H9 (cell line): ENCODE measurements around the gene SEL1L. TPM values are rescaled to one million over a fixed set of nuclear protein-coding genes. Genes with fewer than 3 reads are reported as not detected.

Experiments used
- DNase-seq: peaks from one replicate; pipeline ENCODE4 v3.0.0-alpha.2; 2017
- H2AFZ ChIP-seq: one replicate; pipeline ENCODE4 v1.6.1; 2013; ENCODE audit warnings: mild to moderate bottlenecking, low read length, control low read depth, moderate library complexity
- H2AK5ac ChIP-seq: 2 replicates; pipeline ENCODE4 v1.6.1; 2013; ENCODE audit warnings: low read length, control low read depth, mixed read lengths; ENCODE audit not compliant: insufficient read length
- H2BK120ac ChIP-seq: one replicate; pipeline ENCODE4 v1.6.1; 2013; ENCODE audit warnings: low read depth, mild to moderate bottlenecking, low read length, control low read depth, inconsistent platforms; ENCODE audit not compliant: poor library complexity, severe bottlenecking
- H2BK12ac ChIP-seq: 2 replicates; pipeline ENCODE4 v1.6.1; 2013; ENCODE audit warnings: low read length, control low read depth, mixed read lengths, low read depth; ENCODE audit not compliant: insufficient read length
- H2BK15ac ChIP-seq: 2 replicates; pipeline ENCODE4 v1.6.1; 2013; ENCODE audit warnings: low read depth, low read length, control low read depth
- H2BK20ac ChIP-seq: one replicate; pipeline ENCODE4 v1.6.1; 2013; ENCODE audit warnings: low read depth, mild to moderate bottlenecking, low read length, control low read depth, inconsistent platforms; ENCODE audit not compliant: poor library complexity, severe bottlenecking
- H2BK5ac ChIP-seq: 2 replicates; pipeline ENCODE4 v1.6.1; 2013; ENCODE audit warnings: low read length, control low read depth, mixed read lengths; ENCODE audit not compliant: insufficient read length
- H3K14ac ChIP-seq: 2 replicates; pipeline ENCODE4 v1.6.1; 2013; ENCODE audit warnings: low read length, control low read depth; ENCODE audit not compliant: insufficient read depth
- H3K18ac ChIP-seq: 2 replicates; pipeline ENCODE4 v1.6.1; 2013; ENCODE audit warnings: low read depth, mild to moderate bottlenecking, mixed read lengths, low read length, control low read depth; ENCODE audit not compliant: insufficient read length
- H3K23ac ChIP-seq: 2 replicates; pipeline ENCODE4 v1.6.1; 2013; ENCODE audit warnings: low read length, control low read depth, mixed read lengths, low read depth; ENCODE audit not compliant: insufficient read length
- H3K23me2 ChIP-seq: 2 replicates; pipeline ENCODE4 v1.6.1; 2013; ENCODE audit warnings: low read depth, mild to moderate bottlenecking, mixed read lengths, low read length, control low read depth; ENCODE audit not compliant: insufficient read length, poor library complexity, severe bottlenecking
- H3K27ac ChIP-seq: 2 replicates; pipeline ENCODE4 v1.5.1; 2013; ENCODE audit warnings: low read length, control low read depth, mixed read lengths, low read depth; ENCODE audit not compliant: insufficient read length
- H3K27me3 ChIP-seq: 2 replicates; pipeline ENCODE4 v1.6.1; 2013; ENCODE audit warnings: low read length, control low read depth, inconsistent platforms; ENCODE audit not compliant: insufficient read depth
- H3K4ac ChIP-seq: 2 replicates; pipeline ENCODE4 v1.6.1; 2013; ENCODE audit warnings: low read depth, mild to moderate bottlenecking, control low read depth, inconsistent platforms, low read length, moderate library complexity
- H3K4me1 ChIP-seq: 2 replicates; pipeline ENCODE4 v1.6.1; 2013; ENCODE audit warnings: low read length, control low read depth, inconsistent platforms; ENCODE audit not compliant: insufficient read depth
- H3K4me2 ChIP-seq: 2 replicates; pipeline ENCODE4 v1.6.1; 2013; ENCODE audit warnings: low read length, control low read depth, mixed read lengths; ENCODE audit not compliant: insufficient read length, insufficient read depth
- H3K56ac ChIP-seq: 2 replicates; pipeline ENCODE4 v1.6.1; 2013; ENCODE audit warnings: low read depth, mild to moderate bottlenecking, mixed read lengths, low read length, control low read depth; ENCODE audit not compliant: insufficient read length
- H3K79me1 ChIP-seq: 2 replicates; pipeline ENCODE4 v1.6.1; 2013; ENCODE audit warnings: low read depth, mild to moderate bottlenecking, moderate library complexity, low read length, control low read depth, inconsistent platforms; ENCODE audit not compliant: insufficient read depth, poor library complexity, severe bottlenecking
- H3K79me2 ChIP-seq: 2 replicates; pipeline ENCODE4 v1.6.1; 2013; ENCODE audit warnings: low read length, control low read depth, inconsistent platforms; ENCODE audit not compliant: insufficient read depth
- H3K9ac ChIP-seq: 2 replicates; pipeline ENCODE4 v1.6.1; 2013; ENCODE audit warnings: low read length, control low read depth, mixed read lengths; ENCODE audit not compliant: insufficient read length; ENCODE audit errors: extremely low read depth
- H3K9me3 ChIP-seq: one replicate; pipeline ENCODE4 v1.6.1; 2013; ENCODE audit warnings: low read depth, low read length, inconsistent platforms; ENCODE audit not compliant: control insufficient read depth
- H3T11ph ChIP-seq: one replicate; pipeline ENCODE4 v1.6.1; 2013; ENCODE audit warnings: mild to moderate bottlenecking, low read length, control low read depth, inconsistent platforms
- H4K20me1 ChIP-seq: one replicate; pipeline ENCODE4 v1.6.1; 2013; ENCODE audit not compliant: control insufficient read depth, insufficient read length, insufficient read depth
- H4K5ac ChIP-seq: 2 replicates; pipeline ENCODE4 v1.6.1; 2013; ENCODE audit warnings: low read depth, mild to moderate bottlenecking, mixed read lengths, low read length, control low read depth; ENCODE audit not compliant: insufficient read length
- H4K8ac ChIP-seq: replicated peaks from 2 replicates; pipeline ENCODE4 v1.6.1; 2013; ENCODE audit warnings: low read length, control low read depth, mixed read lengths, low read depth; ENCODE audit not compliant: insufficient read length
- H4K91ac ChIP-seq: 2 replicates; pipeline ENCODE4 v1.6.1; 2013; ENCODE audit warnings: low read depth, mild to moderate bottlenecking, moderate library complexity, mixed read lengths, low read length, control low read depth; ENCODE audit not compliant: insufficient read length
- H3K27ac Mint-ChIP-seq, 3 experiments: 2 replicates in 2 of 3; 3 replicates in 1 of 3; pipeline ENCODE4 v1.8.0; 2020 to 2021; ENCODE audit warnings: mixed read lengths in 3 of 3, mild to moderate bottlenecking in 1 of 3, moderate library complexity in 1 of 3
- H3K27me3 Mint-ChIP-seq: 2 replicates; pipeline ENCODE4 v1.8.0; 2021; ENCODE audit warnings: low read depth, mild to moderate bottlenecking, moderate library complexity, mixed read lengths
- H3K36me3 Mint-ChIP-seq, 3 experiments: 2 replicates in 2 of 3; 3 replicates in 1 of 3; pipeline ENCODE4 v1.8.0; 2020 to 2021; ENCODE audit warnings: low read depth in 3 of 3, mixed read lengths in 3 of 3; ENCODE audit not compliant: insufficient read depth in 1 of 3
- H3K4me1 Mint-ChIP-seq, 2 experiments: 2 replicates each; pipeline ENCODE4 v1.8.0; 2020; ENCODE audit warnings: mixed read lengths in 2 of 2
- H3K4me3 Mint-ChIP-seq, 2 experiments: 2 replicates in 1 of 2; 3 replicates in 1 of 2; pipeline ENCODE4 v1.8.0; 2020 to 2021; ENCODE audit warnings: mild to moderate bottlenecking in 2 of 2, mixed read lengths in 2 of 2, moderate library complexity in 1 of 2
- H3K9me3 Mint-ChIP-seq, 2 experiments: 2 replicates in 1 of 2; 3 replicates in 1 of 2; pipeline ENCODE4 v1.8.0; 2020; ENCODE audit warnings: mild to moderate bottlenecking in 2 of 2, mixed read lengths in 2 of 2, moderate library complexity in 1 of 2
- WGBS: extraction: QIAGEN DNeasy Blood & Tissue Kit; methylation state at CpG from one replicate; pipeline ENCODE4 v1.1.7; 2013; ENCODE audit warnings: missing lambda C conversion rate, low lambda C conversion rate, mixed read lengths; ENCODE audit not compliant: insufficient read length; ENCODE audit errors: extremely low coverage; 5-methylcytosine and 5-hydroxymethylcytosine counted together
- long read RNA-seq: library from polyadenylated mRNA; unstranded; transcript quantifications from one replicate; pipeline ENCODE4 v2.0.0, GENCODE V29; 2020
- total RNA-seq: library from RNA; stranded (reverse); gene quantifications from 2 replicates; pipeline ENCODE4 v1.2.1, GENCODE V29; 2021
- TF ChIP-seq, protein P1 (sequence below): fragments of 200-600 bp; sonication (generic); conservative IDR thresholded peaks from 3 replicates; pipeline ENCODE4 v1.8.0; 2021; ENCODE audit warnings: antibody characterized with exemption, mild to moderate bottlenecking

The SEL1L gene
- total RNA-seq, result 27.5 and 29.3 TPM in 2 replicates
- long read RNA-seq, full-length matches to known transcripts, result 36 of 60 reads
- long read RNA-seq, partial matches to known transcripts, result 2 of 60 reads
- long read RNA-seq, other reads (novel, unspliced or antisense), result 22 of 60 reads

DNA sequence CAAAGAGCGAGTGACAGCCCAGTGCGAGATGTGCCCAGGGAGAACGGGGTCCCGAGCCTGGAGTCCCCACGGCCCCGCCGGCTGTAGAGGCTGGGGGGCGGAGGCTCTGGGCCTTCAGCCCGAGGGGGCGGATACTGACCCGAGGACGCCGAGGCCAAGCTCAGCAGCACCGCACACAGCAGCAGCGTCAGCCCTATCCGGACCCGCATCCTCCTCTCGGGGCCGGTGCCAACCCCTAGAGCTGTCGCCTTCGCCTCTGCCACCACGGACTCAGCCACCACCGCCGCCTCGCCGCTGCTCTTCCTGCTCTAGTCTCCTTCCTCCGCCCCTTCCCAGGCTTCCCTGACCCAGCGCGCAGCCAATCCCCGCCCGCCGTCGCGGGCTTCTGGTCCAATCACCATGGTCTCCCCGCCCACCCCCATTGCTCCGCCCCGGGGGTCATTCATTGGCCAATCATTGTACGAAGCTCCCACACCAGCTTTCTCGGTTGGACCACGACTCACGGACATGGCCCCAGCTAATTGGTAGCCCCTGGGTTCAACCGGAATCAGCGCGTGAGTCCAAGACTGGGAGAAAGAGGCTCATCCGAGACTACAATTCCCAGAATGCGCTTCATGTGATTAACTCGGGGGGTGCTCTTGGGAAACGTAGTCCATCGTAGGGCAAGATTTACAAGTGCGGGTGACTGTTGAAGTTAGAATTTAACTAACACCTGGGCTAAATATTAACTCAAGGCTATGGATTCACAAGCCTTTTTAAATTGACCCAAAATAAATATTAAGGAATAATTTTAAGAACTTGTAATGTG is at the start of gene SEL1L:
Gene SEL1L (minus strand): TSS at position 318 of the 808 bp plus-strand sequence. CDS start 109 bp downstream, at position 209.
- H2BK20ac ChIP-seq, result no peak within 1 kb of the TSS
- H3K27me3 ChIP-seq, result no peaks in the 10 kb centered on the region
- H3K79me1 ChIP-seq, result no peaks in the 10 kb centered on the region
- peak within 1 kb of the TSS in 2 of 3 experiments; percentile 24 to 53; a peak in 3 of 7 replicates for H3K27ac Mint-ChIP-seq
- no peak within 1 kb of the TSS for H3K27ac ChIP-seq
- peak within 1 kb of the TSS; percentile 65 for H4K5ac ChIP-seq
- H3K4me2 ChIP-seq, result peak within 1 kb of the TSS; percentile 90
- no peaks in the 10 kb centered on the region; the same call in 1 of the 2 replicates for H3K27me3 Mint-ChIP-seq
- peak within 1 kb of the TSS; percentile 71 for H3K9ac ChIP-seq
- no peak within 1 kb of the TSS for H2BK12ac ChIP-seq
- no peak within 1 kb of the TSS for H2BK5ac ChIP-seq
- TF ChIP-seq, protein P1, sequence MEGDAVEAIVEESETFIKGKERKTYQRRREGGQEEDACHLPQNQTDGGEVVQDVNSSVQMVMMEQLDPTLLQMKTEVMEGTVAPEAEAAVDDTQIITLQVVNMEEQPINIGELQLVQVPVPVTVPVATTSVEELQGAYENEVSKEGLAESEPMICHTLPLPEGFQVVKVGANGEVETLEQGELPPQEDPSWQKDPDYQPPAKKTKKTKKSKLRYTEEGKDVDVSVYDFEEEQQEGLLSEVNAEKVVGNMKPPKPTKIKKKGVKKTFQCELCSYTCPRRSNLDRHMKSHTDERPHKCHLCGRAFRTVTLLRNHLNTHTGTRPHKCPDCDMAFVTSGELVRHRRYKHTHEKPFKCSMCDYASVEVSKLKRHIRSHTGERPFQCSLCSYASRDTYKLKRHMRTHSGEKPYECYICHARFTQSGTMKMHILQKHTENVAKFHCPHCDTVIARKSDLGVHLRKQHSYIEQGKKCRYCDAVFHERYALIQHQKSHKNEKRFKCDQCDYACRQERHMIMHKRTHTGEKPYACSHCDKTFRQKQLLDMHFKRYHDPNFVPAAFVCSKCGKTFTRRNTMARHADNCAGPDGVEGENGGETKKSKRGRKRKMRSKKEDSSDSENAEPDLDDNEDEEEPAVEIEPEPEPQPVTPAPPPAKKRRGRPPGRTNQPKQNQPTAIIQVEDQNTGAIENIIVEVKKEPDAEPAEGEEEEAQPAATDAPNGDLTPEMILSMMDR, result no peak
- H3K79me2 ChIP-seq, result no peaks in the 10 kb centered on the region
- H3T11ph ChIP-seq, result no peak within 1 kb of the TSS
- no peak within 1 kb of the TSS for H3K14ac ChIP-seq
- peak; percentile 100 for DNase-seq
- H3K4me1 Mint-ChIP-seq, result peaks cover 5% of the 10 kb centered on the region in 2 experiments
- no CpG with 5 or more reads among the region's 50 CpGs for WGBS
- no peaks in the 10 kb centered on the region for H3K9me3 ChIP-seq
- H3K56ac ChIP-seq, result no peak within 1 kb of the TSS
- H3K4ac ChIP-seq, result no peak within 1 kb of the TSS
- H3K23me2 ChIP-seq, result peaks cover 6% of the 10 kb centered on the region
- H4K20me1 ChIP-seq, result no peaks in the 10 kb centered on the region
- no peak within 1 kb of the TSS for H3K23ac ChIP-seq
- H3K4me3 Mint-ChIP-seq, result peak within 1 kb of the TSS; percentile 92 to 97
- H3K18ac ChIP-seq, result no peak within 1 kb of the TSS
- H2BK15ac ChIP-seq, result no peak within 1 kb of the TSS
- no peaks in the 10 kb centered on the region for H3K4me1 ChIP-seq
- H2BK120ac ChIP-seq, result no peak within 1 kb of the TSS
- H4K91ac ChIP-seq, result no peak within 1 kb of the TSS
- H3K9me3 Mint-ChIP-seq, result peaks cover 7 to 15% of the 10 kb centered on the region in 2 experiments; a peak in 4 of 5 replicates
- peak within 1 kb of the TSS; percentile 59 for H2AFZ ChIP-seq
- no peak within 1 kb of the TSS for H4K8ac ChIP-seq
- peaks cover 6 to 11% (median 7%) of the 10 kb centered on the region in 3 experiments for H3K36me3 Mint-ChIP-seq
- no peak within 1 kb of the TSS for H2AK5ac ChIP-seq
